GM21526 (cell line): ENCODE data around the gene CREB5.

ENCODE experiments used
- ATAC-seq: cut with Tn5 transposase; IDR thresholded peaks from one replicate; pipeline ENCODE4 v1.9.1; 2021; ENCODE audit warnings: moderate library complexity; ENCODE audit not compliant: unreplicated experiment, low FRiP score

The CREB5 gene

DNA sequence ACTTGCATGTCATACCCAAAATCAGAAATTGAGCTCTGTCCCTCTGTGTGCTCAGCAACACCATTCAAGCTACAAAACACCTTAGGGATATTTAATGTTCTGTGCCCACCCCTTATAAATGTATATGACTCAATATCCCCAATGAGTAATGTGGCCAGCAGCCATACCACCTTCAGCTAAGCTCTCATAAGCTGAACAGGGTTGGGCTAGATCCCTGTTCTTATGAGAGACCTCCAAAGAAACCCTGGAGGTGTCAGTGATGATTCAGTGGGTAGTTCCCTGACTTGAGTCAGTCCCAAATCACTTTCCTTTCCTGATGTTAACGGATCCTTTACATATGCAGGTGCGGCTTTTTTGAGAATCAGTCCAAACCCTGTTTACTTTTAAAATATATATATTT is 253.8 kb downstream of the CREB5 start:
- ATAC-seq, result no peak

DNA sequence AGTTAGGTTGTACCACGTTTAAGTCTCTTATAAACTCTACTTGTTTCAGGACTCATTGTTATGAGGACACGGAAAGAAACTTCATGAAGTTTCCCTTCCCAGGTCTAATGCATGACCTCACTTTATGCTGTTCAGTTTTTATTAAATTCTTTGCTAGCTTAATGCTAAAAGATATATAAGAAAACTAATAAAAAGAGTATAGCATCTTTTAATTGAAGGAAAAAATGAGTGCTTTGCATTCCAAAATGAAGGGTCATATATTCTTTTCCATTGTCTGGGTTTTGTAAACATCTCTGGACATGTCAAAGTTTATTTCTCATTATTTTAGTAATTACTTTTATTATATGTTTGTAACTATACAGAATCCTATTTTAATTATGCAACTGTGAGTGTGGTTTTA is 255.8 kb downstream of the CREB5 start:
- no peak for ATAC-seq

DNA sequence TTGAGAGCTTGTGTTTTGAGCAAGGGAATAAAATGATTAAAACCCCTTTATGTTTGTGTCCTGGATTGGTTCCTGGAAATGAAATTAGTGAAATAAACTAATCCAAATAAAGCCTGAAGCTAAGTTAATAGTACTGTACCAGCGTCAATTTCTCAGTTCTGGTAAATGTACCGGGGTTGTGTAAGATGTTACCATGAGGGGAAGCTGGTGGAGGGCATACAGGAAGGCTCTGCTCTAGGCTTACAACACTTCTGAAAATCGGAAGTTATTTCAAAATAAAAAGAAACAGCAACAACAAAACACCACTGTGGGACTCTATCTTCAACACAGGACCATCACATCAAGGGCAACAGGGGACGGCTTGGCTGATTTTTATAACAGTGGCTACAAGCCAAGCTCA is 257.0 kb downstream of the CREB5 start:
- no peak for ATAC-seq

GRCh38 chr7:28671526-28671925 is 259.2 kb downstream of the CREB5 start:
- ATAC-seq, result no peak

DNA sequence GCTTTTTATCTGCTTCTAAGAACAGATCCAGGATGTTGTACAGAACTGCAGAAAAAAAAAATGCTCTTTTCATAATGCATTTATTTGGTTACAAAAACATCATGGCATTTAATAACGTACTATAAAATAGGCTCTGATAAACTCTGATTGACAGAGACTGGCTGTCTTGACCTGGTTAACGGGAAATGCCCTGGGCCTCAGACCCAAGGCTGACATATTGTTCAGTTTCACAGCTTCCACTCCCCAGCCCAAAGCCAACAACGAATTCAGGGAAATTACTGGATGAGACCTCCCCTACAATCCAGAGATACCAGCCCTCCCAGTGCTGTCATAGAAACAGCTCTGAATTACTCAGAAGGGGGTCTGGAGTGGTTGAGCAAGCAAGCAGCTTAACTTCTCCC is 260.1 kb downstream of the CREB5 start:
- no peak for ATAC-seq

DNA sequence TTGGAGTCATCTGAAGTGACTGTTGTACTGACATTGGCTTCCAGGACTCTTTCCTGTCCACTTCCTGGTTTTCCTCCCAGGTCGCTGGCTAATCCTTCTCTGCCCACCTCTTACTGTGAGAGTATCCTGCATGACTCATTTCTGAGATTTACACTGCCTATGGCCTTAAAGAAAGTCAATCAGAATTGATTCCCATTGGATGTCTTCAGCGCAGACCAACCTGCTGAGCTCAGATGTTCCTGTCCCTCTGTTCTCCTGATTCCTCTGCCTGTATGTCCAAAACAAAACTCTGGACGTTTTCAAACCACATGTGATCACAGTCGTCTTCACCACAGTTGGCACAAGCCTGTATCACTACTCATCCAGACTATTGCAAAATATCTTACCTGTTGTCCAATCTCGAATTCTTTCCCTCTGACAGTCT is 262.1 kb downstream of the CREB5 start:
- ATAC-seq, result no peak

- no peak for ATAC-seq
Measured at GRCh38 chr7:28675429-28675828, 263.1 kb downstream of the CREB5 start.

- ATAC-seq, result no peak
Measured at GRCh38 chr7:28677668-28678067, 265.4 kb downstream of the CREB5 start.

DNA sequence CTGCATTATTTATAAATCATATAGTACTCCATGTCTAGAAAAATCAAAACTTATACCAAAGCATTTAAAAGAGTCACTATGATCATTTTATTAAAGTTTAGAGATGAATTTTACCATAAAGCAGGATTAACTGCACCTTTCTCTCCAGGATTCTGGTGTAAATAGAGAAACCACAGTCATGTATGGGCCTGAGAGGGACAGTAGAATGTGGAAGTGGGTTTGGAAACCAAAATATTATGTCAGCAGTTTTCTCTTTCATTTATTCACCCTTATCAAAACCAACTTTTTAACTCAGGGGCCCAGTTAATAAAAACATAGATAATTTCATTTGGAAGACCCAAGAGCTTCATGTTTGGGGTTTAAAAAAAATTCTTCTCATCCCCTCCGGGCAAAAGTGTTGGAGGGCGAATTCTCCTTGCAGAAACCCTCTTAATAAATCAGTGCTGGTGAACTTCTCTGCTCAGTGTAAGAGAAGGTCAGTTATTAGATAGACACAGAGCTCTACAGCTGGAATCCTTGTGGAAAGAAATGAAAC is 266.2 kb downstream of the CREB5 start:
- no peak for ATAC-seq

- ATAC-seq, result no peak
Measured at GRCh38 chr7:28681693-28682310, 269.5 kb downstream of the CREB5 start.

DNA sequence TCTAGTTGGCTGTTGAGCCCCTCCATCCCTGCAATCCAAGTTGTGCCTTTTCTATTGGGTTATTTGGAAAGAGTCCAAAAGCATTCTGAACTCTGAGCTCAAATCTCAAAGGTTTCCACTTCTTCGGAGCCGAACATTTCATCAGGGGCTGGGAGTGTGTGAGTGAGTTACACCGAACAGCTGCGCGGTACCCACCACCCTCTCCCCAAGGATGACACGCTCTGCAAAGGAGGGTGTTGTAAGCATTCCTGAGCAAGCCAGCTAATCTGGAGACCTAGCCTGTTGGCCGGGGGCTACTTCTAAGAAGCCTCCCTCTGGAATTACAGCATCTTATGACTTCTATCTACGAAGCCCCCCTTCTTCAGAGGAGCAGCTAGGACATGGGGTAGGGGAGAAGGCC is 270.5 kb downstream of the CREB5 start:
- ATAC-seq, result no peak

- ATAC-seq, result no peak
Measured at GRCh38 chr7:28684650-28685241, 272.4 kb downstream of the CREB5 start.

DNA sequence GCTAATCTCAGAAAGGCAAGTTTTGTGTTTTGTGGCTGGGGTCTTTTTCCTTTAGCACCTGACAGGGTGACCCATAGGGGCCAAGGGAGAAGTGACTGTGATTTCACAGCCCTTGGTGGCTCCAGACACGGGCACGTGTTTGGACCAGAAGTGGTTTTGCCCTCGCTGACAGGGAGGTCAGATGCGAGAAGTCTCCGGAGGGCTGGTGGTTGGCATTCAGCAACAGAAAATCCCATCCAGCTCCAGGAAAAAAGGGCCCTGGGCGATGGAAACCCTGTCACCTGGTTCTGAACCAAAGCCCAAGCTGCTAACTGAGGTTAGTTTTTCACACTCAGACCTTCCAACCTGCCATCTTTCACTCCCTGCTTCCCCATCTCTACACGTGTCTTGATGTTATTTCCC is 272.9 kb downstream of the CREB5 start:
- no peak for ATAC-seq

DNA sequence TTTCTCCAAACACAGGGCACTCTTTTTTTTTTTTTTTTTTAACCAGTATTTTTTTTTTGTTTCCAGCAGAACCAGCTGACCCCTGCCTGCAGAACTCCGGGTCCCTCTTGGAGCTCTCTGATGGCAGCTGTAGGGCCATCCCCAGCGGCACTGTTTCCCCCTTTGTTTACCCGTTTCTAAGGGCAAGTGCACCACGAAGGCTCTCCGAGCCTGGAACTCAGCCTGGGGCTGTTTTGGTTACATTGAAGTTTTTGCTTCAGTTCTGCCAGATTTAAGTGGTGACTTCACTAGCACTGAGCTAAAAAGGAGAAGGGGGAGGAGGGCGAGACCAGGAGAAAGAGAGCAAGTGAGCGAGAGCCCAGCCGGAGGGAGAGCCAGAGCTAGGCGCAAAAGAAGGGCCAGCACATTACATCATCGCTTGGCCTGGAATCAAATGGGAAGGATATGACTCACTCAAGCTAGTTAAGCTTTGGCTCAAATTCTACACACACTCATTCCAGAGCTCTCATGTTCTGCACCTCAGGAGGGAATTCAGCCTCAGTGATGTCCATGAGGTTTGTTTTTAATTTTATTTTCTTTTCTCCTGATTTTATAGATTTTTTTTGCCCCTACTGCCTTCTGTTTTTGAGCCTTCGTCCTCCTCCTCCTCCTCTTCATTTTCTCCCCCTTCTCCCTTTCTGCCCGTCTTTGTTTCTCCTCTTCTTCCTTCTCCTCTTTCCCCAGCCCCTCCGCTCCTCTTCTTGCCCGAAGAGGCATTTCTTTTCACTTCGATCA is 273.5 kb downstream of the CREB5 start:
- no peak for ATAC-seq

GRCh38 chr7:28686418-28686800 is 274.1 kb downstream of the CREB5 start:
- no peak for ATAC-seq

- no peak for ATAC-seq
Measured at GRCh38 chr7:28687537-28687936, 275.2 kb downstream of the CREB5 start.

GRCh38 chr7:28688174-28688573 is 275.9 kb downstream of the CREB5 start:
- no peak for ATAC-seq

DNA sequence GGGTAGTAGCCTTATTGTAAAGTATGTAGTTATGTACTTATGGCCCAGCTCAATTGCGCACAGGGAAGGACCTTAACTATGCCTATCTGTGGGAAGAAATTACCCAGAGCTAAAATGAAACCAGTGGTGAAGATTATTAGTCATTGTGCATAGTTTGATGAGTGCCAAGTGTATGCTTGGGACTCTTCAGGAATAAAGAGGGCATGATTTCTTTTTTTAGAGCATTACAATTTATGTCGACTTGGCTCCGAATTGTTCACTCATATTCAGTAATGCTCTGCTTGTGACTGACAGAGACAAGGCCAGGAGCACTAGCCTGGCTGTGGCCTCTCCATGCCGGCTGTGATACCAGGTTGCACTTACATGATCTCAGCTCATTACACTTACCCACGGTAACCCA is 276.3 kb downstream of the CREB5 start:
- ATAC-seq, result no peak

GRCh38 chr7:28695300-28696295 is 283.3 kb downstream of the CREB5 start:
- no peak for ATAC-seq

- ATAC-seq, result no peak
Measured at GRCh38 chr7:28697913-28698563, 285.7 kb downstream of the CREB5 start.
